HG02798 (cell line): ENCODE measurements around the gene UQCC5.
"Not testable (repeated sequence)": the region's sequence is repeated elsewhere in the genome, so short reads cannot be mapped to it uniquely, and the experiment has no call there.

Experiments
- ATAC-seq: cut with Tn5 transposase; IDR thresholded peaks from one replicate; pipeline ENCODE4 v1.9.1; 2021; ENCODE audit warnings: mild to moderate bottlenecking; ENCODE audit not compliant: unreplicated experiment, poor library complexity

Gene UQCC5

GRCh38 chr3:52521881-52522650, 14.3 kb upstream of the UQCC5 start:
- no peak for ATAC-seq

- ATAC-seq = no peak
These were observed 13.7 kb upstream of the UQCC5 start for GRCh38 chr3:52522651-52523251.

- no peak for ATAC-seq
These were observed 12.8 kb upstream of the UQCC5 start for GRCh38 chr3:52523386-52524257.

GRCh38 chr3:52524258-52524751, 12.1 kb upstream of the UQCC5 start:
- no peak for ATAC-seq

- no peak for ATAC-seq
These were observed 11.4 kb upstream of the UQCC5 start for GRCh38 chr3:52524752-52525679.

GRCh38 chr3:52525680-52526561, 10.5 kb upstream of the UQCC5 start:
- ATAC-seq = no peak

GRCh38 chr3:52526671-52527038, 9.8 kb upstream of the UQCC5 start:
- not testable (repeated sequence) for ATAC-seq

GRCh38 chr3:52527039-52527731, 9.2 kb upstream of the UQCC5 start:
- no peak for ATAC-seq

GRCh38 chr3:52527732-52528585, 8.4 kb upstream of the UQCC5 start:
- no peak for ATAC-seq

GRCh38 chr3:52528586-52529375, 7.6 kb upstream of the UQCC5 start:
- no peak for ATAC-seq

- ATAC-seq = no peak
These were observed 6.8 kb upstream of the UQCC5 start for GRCh38 chr3:52529376-52530333.

- no peak for ATAC-seq
These were observed 5.2 kb upstream of the UQCC5 start for GRCh38 chr3:52530918-52531826.

GRCh38 chr3:52531860-52532516, 4.4 kb upstream of the UQCC5 start:
- no peak for ATAC-seq

GRCh38 chr3:52532517-52532837, 3.9 kb upstream of the UQCC5 start:
- no peak for ATAC-seq
